Activated naive CD4-positive, alpha-beta T cell (primary cell): ENCODE measurements around the gene SPSB4.

ENCODE experiments used
- DNase-seq, 4 experiments: peaks; one replicate each; lab custom pipeline; 2025; lab: John Stamatoyannopoulos, UW

SPSB4 gene

DNA sequence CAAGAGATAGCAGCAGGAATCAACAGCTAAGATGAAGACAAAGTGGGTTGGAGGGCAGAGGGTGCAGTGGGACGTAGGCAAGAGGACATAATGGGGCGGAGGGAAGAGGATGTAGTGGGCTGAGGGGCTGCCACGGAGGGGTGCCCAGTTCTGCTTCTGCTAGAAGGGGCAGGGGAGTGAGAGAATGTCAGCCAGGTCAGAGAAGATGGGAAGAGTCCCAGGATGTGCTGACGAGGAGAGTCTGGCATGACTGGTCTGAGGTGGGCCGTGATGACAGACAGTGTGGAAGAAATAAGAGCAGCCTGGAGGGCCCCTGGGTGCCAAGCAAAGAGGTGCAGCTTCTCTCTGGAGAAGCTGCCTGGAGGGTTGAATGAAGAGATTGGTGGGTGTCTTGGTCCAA, 4.0 kb downstream of the SPSB4 start:
- DNase-seq = no peak

DNA sequence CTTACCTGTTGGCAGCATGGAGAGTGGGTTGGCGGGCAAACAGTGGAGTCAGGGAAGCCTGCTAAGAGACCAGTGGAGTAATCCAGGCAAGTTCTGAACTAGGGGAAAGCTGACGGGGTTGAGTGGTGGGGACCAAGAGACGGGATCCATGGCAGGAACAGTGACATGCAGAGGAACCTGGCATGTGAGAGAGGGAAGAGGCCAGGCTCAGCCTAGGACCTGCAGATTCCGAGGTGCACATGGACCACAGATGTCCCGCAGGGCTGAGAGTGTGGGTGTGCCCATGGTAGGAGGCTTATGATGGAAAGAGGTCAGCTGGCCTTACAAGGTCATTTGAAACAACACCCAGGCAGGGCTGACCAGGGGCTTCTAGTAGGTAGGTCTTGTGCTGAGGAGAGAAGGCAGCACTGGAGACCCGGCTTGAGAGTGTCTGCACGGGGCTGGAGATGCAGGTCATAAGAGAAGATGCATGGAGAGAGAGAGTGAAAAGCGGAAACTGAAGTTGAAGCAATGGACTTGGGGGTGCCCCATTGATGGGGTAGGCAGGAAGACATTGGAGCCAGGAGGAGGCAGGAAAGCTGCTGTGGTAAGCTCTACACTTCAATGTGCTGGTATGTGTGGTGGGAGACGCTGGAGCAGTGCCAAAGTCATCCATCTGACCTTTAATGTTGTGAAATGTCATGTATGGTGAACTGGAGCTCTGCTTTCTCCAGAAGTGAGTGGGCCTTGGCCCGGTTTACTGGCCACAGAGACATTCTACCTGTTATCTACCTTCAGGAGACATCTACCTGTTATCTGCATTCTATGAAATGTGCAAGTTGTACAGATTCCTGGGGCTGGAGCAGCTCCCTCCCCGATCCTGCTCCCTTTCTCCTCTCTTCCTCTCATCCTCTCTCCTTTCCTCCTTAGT, 4.6 kb downstream of the SPSB4 start:
- DNase-seq = no peak

DNA sequence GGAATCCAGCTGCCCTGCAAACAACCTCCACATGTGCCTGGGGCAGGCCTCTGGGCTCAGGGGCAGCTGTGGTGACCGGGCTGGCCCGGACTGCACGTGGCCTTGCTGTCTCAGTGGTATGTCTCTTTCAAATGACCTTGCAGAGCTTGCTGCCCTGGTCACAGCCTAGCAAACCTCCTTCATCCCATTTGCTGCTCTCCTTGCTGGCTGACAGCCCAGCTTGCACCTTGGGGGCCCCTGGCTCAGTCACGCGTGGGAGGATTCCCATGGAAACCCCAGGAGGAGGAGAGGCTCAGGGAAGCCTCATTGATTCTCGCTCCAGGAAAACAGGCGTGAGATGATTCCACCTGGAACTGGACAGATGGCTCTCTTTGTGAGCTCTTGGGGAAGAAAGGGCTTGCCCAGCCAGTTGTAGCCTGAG, 5.6 kb downstream of the SPSB4 start:
- DNase-seq = no peak

DNA sequence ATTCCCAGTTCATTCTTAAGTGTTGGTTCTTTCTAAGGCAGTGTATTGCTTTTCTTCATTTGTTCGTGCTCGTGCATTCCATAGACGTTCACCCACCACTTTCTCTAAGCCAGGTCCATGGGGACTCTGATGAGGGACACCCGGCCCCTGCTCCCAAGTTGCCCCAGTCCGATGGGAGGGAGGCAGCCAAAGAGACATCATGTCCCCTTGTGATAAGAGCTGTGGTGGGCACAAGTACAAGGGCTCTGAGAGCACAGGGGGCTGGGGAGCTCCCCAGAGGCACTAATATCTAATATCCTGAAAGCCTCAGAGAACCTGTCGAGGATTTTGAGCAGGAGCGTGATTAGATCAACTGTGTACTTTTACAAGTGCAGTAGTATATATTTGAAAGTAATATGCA, 6.3 kb downstream of the SPSB4 start:
- no peak for DNase-seq

DNA sequence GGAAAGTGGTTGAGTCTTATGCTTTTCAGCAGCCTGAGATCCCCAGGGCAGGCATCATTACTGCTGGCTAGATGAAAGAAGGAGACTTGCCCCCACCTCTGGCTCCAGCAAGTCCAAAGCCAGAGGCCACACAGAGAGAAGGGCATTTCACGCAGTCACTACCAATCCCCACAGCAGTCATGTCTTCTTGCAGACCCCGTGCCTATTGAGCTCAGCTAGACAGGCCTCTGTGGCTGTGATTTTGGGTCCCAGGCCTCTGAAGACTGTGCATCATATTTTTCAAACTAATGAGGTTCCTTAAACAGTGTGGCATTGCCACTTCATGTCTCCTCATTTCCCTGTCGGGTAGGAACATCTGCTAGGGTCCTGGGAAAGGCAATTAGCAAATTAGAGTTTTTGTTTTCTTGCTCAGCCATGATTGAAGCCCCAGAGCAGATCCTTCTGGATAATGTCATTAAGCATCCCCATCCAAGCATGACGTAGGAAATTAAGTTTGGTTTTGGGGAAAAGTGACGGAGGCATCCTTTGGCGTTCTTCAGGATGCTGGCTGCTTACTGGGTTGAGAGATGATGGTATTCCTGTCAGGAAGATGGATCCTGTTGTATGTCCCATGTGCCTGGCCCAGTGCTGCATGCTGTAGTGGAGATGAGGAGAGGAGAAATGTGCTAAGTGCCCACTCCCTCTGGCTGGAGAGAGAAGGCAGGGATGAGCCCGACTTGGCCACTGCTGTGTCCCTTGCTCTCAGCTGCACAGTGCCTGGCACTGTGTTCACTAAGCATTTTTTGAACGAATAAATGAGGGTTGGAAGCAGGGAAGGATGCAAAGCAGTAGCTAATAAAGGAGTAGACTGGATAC, 7.0 kb downstream of the SPSB4 start:
- no peak for DNase-seq

DNA sequence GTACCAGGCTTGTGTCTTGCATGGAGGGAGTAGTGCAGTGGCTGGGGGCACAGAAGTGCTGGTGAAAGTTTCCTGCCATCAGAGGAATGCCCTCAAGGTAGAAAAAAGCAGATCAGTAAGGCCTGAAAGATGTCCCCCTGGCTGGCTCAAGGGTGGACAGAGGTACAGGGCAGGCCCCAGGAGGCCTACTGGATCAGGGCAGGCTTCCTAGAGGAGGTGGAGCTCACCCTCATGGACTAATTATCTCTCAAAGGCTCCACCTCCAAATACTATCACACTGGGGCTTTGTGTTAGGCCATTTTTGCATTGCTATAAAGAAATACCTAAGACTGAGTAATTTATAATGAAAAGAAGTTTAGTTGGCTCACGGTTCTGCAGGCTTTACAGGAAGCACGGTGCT, 7.8 kb downstream of the SPSB4 start:
- no peak for DNase-seq

DNA sequence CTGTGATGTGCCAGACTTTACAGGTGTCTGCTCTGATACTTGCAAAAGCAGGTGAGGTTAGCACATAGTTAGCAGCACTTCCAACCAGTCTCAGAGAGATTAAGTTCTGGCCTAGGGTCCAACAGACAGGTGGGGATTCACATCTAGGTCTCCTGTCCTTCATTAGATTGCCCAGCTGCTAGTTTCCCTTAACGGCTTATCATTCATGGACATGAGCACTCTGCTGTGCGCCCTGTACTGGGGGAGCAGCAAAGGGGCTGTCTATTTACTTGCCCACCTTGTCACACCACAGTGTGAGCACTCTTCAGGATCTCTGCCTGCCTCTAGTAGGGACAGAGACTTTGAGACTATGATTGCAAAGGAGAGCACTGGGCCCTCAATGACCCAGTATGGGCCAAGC, 8.7 kb downstream of the SPSB4 start:
- DNase-seq = no peak

DNA sequence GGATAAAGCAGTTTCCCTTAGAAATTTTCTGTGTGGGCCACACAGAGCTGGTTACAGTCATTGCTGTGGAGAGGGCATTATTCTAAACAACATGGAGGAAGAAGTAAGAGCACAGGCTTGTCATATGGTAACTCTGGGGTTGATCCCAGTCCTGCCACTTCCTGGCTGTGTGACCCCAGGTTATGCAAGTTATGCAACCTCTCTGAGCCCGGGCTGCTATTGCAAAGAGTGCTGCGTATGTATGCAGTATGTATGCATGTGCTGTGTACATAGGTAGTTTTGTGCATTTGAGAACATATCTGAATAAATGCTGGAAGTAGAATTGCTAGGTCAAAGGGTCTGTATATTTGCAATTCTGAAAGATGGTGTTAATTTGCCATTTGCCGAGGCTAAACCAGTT, 9.2 kb downstream of the SPSB4 start:
- no peak for DNase-seq

DNA sequence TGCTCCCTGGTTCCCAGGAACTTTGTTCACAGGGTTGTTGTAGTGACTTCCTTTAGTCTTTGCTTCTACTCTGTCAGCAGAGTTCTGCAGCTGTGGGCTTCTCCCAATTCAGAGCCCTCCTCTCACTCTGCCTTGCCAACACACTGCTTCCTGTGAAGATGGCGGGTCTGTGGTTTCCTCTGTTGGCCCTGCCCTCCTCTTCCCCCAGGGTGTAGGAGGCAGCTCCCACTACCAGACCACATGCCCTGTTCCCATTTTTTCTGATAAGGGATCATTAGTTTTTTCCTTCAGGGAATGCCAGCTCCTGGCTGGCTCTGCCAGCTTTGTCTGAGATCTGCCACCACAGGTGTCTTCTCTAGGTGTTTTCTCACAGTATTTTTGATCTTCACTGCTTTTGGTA, 12.7 kb downstream of the SPSB4 start:
- DNase-seq = no peak

DNA sequence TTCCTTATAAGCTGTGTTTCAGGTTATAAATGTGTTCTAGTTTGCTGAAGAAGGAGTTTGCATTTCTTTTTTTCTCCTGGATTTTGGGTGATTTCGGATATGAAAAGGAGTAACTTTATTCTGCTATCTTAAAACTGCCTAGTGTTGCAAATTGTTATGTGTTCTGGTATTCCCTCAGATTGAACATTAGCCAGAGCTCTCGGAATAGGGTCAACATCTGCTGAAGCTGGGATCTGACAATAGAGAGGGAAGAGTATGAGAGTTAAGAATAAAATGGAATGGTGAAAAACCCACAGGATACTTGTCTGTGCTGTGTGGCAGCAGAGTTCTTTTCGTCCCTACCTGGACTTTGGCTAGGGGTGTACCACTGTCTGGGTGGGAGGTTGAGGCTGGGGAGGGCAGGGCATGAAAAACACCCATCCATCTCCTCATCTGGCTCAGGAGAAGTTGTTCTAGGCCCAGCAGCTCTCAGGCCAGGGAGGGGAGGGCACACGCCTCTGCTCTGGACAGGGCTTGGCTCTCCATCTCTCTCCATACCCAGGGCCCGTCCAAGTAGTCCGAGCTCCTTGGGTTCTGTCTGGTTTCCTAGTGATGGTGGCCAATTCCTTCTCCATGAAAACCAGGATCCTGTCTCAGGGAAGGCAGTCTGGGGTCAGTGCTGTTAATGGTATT, 13.2 kb downstream of the SPSB4 start:
- DNase-seq = no peak

DNA sequence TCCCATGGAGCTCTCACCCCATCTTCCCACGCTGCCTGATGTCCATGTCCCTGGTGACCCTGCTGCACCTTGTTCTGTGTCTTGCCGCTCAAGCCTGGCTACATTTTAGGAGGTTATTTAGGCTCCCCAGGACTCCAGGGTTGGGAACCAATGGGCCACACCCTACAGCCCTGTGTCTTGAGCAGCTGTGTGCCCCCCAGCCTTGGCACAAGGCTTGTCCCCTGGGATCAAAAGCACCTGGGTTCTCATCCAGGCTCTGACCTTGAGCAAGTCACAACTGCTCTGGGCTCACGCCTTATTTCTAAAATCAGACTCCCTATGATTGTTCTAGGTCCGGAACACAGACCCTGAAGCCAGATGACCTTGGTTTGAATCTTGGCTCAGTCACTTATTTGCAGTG, 14.1 kb downstream of the SPSB4 start:
- no peak for DNase-seq

DNA sequence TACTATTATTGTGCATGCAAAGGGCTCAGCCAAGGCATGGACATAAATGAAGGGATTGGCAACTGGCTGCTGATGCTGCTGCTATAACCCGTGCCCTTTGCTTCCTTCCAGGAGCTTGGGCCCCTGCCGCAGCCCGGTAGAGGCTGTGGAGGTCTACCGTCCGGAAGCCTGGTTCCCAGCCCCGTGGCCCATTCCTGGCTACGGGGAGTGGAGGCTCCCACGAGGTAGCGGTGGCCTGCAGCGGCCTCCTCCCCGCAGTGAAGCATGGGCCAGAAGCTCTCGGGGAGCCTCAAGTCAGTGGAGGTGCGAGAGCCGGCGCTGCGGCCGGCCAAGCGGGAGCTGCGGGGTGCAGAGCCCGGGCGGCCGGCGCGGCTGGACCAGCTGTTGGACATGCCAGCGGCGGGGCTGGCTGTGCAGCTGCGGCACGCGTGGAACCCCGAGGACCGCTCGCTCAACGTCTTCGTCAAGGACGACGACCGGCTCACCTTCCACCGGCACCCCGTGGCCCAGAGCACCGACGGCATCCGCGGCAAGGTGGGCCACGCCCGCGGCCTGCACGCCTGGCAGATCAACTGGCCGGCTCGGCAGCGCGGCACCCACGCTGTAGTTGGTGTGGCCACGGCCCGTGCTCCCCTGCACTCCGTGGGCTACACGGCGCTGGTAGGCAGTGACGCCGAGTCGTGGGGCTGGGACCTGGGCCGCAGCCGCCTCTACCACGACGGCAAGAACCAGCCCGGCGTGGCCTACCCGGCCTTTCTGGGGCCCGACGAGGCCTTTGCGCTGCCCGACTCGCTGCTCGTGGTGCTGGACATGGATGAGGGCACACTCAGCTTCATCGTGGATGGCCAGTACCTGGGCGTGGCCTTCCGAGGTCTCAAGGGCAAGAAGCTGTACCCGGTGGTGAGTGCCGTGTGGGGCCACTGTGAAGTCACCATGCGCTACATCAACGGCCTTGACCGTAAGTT, 15.0 kb downstream of the SPSB4 start:
- no peak for DNase-seq

DNA sequence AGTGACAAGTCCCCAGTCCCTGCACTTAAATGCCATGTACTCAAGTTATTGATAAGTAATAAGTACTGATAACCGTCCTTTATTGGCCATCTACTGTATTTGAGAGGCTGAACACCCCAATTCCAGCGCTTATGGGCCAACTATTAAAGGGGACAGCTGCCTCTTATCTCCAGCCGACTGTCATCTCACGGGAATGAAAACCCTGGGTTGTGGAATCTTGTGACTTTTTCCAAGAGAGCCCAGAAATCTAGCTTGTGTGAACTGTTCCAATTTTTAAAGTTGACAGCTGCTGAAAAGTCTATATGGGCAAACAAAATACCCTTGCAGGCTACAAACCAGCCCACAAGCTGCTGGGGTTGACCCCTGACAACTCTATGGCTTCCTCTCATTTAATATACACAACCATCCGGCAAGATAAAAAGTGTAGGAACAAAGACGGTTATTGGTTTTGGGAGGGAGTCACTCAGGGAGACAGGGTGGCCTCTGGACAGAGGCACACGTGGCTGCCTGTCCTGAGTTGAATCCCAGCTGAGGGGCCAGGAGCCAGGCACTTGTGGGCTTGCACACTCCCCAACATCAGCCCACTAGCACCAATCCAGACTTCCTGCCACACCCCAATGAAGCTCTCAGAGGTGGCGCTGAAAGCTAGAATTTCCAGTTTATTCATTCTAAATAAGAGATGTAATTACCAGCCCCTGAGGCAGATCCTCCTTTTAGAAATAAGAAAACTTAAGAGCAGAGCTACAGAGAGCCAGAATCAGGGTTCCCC, 16.2 kb downstream of the SPSB4 start:
- no peak for DNase-seq

DNA sequence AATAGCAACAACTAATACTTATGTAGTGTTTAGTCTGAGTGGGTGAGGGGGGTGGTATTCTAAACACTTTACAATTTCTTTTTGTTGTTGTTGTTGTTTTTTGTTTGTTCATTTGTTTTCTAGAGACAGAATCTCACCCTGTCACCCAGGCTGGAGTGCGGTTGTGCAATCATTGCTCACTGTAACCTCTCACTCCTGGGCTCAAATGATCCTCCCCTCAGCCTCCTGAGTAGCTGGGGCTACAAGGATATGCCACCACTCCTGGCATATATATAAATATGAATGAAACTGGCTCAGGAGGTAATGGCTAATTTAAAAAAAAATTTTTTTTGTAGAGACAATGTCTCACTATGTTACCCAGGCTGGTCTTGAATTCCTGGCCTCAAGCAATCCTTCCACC, 19.1 kb downstream of the SPSB4 start:
- no peak for DNase-seq

DNA sequence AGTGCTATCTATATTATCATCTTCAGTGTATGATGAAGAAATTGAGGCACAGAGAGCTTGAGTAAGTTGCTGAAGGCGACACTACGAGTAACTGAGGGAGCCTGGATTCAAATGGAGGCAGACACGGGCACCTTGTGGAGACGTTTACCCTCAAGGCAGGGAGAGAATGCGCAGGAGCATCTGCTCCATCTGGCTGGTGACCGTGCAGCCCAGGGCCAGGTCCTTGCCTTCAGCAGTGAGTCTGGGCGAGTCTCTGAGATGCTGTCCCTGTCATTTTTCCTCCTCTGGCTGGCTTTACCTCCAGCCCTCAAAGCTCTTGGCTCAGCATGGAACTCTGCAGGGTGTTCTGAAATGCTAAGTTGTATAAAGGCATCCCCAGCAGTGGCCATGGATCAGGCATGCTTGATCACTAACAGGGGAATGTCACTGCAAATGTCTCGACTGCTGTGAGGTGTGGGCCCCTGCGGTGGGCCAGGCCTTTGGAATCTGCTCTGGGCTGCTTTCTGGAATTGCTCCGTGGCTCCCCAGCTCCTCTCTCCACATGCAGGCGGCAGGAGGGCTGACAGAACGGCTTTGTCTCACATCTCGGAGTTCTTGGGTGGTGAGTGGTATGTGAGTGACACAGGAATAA, 19.7 kb downstream of the SPSB4 start:
- DNase-seq = no peak

DNA sequence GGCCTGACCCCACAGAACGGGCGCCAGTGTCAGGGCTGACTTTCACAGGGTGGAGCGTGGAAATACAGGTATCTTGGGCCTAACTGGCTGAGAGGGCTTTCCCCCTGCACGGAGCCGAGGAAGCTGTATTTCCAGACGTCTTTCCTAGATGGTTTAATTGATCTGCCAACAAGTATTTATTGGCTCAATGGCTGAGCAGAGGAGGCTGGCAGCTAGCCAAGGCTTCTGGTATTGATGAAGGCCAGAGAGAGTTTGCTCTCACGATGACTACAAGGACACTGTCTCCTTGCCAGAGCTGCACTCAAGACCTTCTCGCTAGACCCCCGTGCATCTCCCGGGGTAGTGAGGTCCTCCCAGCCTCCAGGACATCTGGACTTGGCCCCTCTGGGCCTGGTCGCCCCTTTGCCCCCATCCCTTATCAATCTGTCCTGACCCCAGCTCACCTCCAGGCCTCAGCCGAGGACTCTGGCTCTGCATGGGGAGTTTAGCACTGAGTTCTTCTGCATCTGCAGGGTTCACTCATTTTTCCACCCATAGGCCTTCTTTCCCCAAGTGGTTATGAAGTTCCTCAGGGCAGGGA, 20.6 kb downstream of the SPSB4 start:
- no peak for DNase-seq

DNA sequence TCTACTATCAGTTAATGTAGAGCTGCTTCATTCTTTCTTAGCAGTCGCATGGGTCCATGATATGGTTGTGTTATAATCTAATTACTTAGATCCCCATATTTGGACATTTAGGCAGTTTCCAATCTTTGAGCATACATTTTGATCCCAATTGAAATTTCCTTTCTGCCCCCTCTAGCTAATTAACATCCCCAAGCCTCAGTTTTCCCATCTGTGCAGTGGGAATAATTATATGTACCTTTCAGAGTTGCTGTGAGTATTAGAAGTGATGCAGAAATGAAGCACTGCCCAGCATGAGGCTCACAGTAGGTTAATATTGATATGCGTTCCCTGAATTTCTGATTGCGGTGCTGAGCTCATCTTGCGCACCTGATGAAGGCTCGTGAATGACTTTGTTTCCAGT, 21.8 kb downstream of the SPSB4 start:
- no peak for DNase-seq

DNA sequence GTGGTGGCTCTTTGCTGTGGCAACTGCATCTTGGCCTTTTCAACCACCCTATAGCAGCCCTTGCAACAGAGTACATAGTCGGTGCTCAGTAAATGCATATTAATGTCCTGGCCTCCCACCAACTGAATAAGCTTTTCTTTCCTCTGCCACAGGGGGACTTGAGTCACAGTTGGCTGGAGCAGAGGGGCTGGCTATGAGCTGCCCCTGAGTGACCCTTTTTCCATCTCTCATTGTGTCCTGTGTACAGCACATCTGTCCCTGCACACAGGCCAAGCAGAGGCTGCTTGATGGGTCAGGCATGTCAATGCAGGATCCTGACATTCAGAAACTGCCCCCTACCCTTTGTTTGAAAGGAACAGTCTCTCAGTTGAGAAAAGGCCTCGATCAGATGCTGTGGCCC, 22.4 kb downstream of the SPSB4 start:
- DNase-seq = no peak

DNA sequence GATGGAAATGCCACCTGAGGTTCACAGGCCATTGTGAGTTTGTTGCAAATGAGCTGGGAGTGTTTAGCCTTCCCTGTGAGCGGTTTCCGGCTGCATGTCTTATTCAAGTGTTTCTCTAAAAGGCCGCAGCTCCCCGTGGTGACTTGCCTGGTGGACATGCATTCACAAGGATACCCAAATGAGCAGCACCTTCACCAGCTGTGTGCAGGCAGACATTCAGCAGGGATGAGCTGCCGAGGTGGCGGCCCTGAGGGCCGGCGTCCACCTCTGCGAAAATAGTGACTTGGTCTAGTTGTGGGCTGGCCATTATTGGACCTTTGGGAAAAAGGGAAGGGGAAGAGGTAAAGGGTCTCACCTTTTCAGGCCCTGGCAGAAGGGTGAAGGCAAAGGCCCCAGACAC, 23.4 kb downstream of the SPSB4 start:
- no peak for DNase-seq
